CD14-positive monocyte (primary cell): ENCODE results near the gene HOXC11. TPM values are rescaled to one million over a fixed set of nuclear protein-coding genes. Genes with fewer than 3 reads are reported as not detected.

Experiments used
- DNase-seq, 3 donors: peaks; one replicate each; pipeline ENCODE4 v3.0.0-alpha.2; 2011 to 2022
- H2AFZ ChIP-seq: 2 replicates; pipeline ENCODE4 v1.6.0; 2012; ENCODE audit warnings: mild to moderate bottlenecking, low read depth, low read length, inconsistent platforms; ENCODE audit not compliant: insufficient read depth, poor library complexity, severe bottlenecking
- H3K27ac ChIP-seq, 2 donors: 1 replicate in 1 of 2; 2 replicates in 1 of 2; pipeline ENCODE4 v1.5.1; 2012 to 2013; ENCODE audit warnings: low read length in 2 of 2, control low read depth in 1 of 2, inconsistent platforms in 1 of 2, low read depth in 1 of 2, mild to moderate bottlenecking in 1 of 2
- H3K27me3 ChIP-seq, 2 donors: one replicate each; pipeline versions ENCODE4 v1.6.0 to v1.6.1; 2011 to 2013; ENCODE audit warnings: low read length in 2 of 2; ENCODE audit not compliant: control insufficient read depth in 2 of 2, insufficient read depth in 2 of 2
- H3K36me3 ChIP-seq, 2 donors: replicated peaks in 1 of 2; 1 replicate in 1 of 2; 2 replicates in 1 of 2; pipeline versions ENCODE4 v1.5.1 to v1.6.1; 2012 to 2013; ENCODE audit warnings: low read length in 2 of 2, control low read depth in 1 of 2, inconsistent platforms in 1 of 2, mild to moderate bottlenecking in 1 of 2; ENCODE audit not compliant: insufficient read depth in 2 of 2, control insufficient read depth in 1 of 2
- H3K4me1 ChIP-seq, 2 donors: 1 replicate in 1 of 2; 2 replicates in 1 of 2; pipeline versions ENCODE4 v1.5.1 to v1.6.1; 2012 to 2013; ENCODE audit warnings: low read length in 2 of 2, control low read depth in 1 of 2, inconsistent platforms in 1 of 2, mild to moderate bottlenecking in 1 of 2, moderate library complexity in 1 of 2; ENCODE audit not compliant: insufficient read depth in 2 of 2, control insufficient read depth in 1 of 2
- H3K4me2 ChIP-seq: replicated peaks from 2 replicates; pipeline ENCODE3; 2012; ENCODE audit warnings: low read length, moderate library complexity, mild to moderate bottlenecking; ENCODE audit not compliant: poor library complexity, severe bottlenecking; ENCODE audit errors: extremely low read depth
- H3K4me3 ChIP-seq, 3 experiments: fragments of 200-600 bp in 1 of 3; sonication (generic) in 1 of 3; replicated peaks in 1 of 3; 1 replicate in 2 of 3; 2 replicates in 1 of 3; pipeline ENCODE4 v1.5.1; 2011 to 2013; ENCODE audit warnings: low read length in 3 of 3, mild to moderate bottlenecking in 3 of 3, control low read depth in 2 of 3, low read depth in 2 of 3, inconsistent platforms in 1 of 3, moderate library complexity in 1 of 3
- H3K79me2 ChIP-seq: 2 replicates; pipeline ENCODE4 v1.6.0; 2012; ENCODE audit warnings: mild to moderate bottlenecking, control low read depth, inconsistent platforms, low read length, moderate library complexity; ENCODE audit not compliant: insufficient read depth
- H3K9ac ChIP-seq: 2 replicates; pipeline ENCODE4 v1.6.0; 2017; ENCODE audit warnings: low read length, mild to moderate bottlenecking; ENCODE audit not compliant: insufficient read depth, poor library complexity, severe bottlenecking
- H3K9me3 ChIP-seq, 2 donors: replicated peaks in 1 of 2; 1 replicate in 1 of 2; 2 replicates in 1 of 2; pipeline versions ENCODE4 v1.5.1 to v1.6.1; 2012 to 2013; ENCODE audit warnings: low read length in 2 of 2, control low read depth in 1 of 2; ENCODE audit not compliant: control insufficient read depth in 1 of 2, insufficient read depth in 1 of 2
- H4K20me1 ChIP-seq: 2 replicates; pipeline ENCODE4 v1.6.0; 2012; ENCODE audit warnings: mild to moderate bottlenecking, low read length, control low read depth, moderate library complexity; ENCODE audit not compliant: insufficient read depth
- H3K27ac Mint-ChIP-seq, 7 donors: one replicate each; pipeline ENCODE4 v1.8.0; 2020; ENCODE audit warnings: mild to moderate bottlenecking in 7 of 7, mixed read lengths in 7 of 7, moderate library complexity in 6 of 7, inconsistent platforms in 2 of 7
- H3K27me3 Mint-ChIP-seq, 3 donors: one replicate each; pipeline ENCODE4 v1.8.0; 2021 to 2022; ENCODE audit warnings: low read depth in 3 of 3, mild to moderate bottlenecking in 3 of 3, mixed read lengths in 3 of 3, moderate library complexity in 3 of 3, inconsistent platforms in 1 of 3
- H3K36me3 Mint-ChIP-seq, 2 donors: one replicate each; pipeline ENCODE4 v1.8.0; 2020; ENCODE audit warnings: mixed read lengths in 2 of 2, inconsistent platforms in 1 of 2, mild to moderate bottlenecking in 1 of 2
- H3K4me1 Mint-ChIP-seq: one replicate; pipeline ENCODE4 v1.8.0; 2020; ENCODE audit warnings: mild to moderate bottlenecking, mixed read lengths
- H3K4me3 Mint-ChIP-seq, 2 donors: one replicate each; pipeline ENCODE4 v1.8.0; 2020; ENCODE audit warnings: mild to moderate bottlenecking in 2 of 2, mixed read lengths in 2 of 2, moderate library complexity in 1 of 2
- H3K9me3 Mint-ChIP-seq, 7 donors: one replicate each; pipeline ENCODE4 v1.8.0; 2020 to 2022; ENCODE audit warnings: mixed read lengths in 7 of 7, mild to moderate bottlenecking in 6 of 7, moderate library complexity in 6 of 7, inconsistent platforms in 2 of 7
- WGBS: methylation state at CpG from one replicate; pipeline ENCODE4 v1.1.5; 2013; ENCODE audit warnings: missing lambda C conversion rate; ENCODE audit not compliant: insufficient coverage; 5-methylcytosine and 5-hydroxymethylcytosine counted together
- intact Hi-C, 2 donors: fragments of 100-400 bp; cut with micrococcal nuclease; formaldehyde crosslinking; loops; one replicate each; pipeline versions ENCODE4 v1.15.0 to v1.15.1; 2023
- polyA plus RNA-seq, 3 donors: library from polyadenylated mRNA; depleted of rRNA in 1 of 3; unstranded in 2 of 3; stranded (reverse) in 1 of 3; fragments of 300-500 nt in 2 of 3; fragments of >200 nt in 1 of 3; fragmentation: Illumina TruSeq in 2 of 3; gene quantifications; 1 replicate in 2 of 3; 2 replicates in 1 of 3; pipeline ENCODE4 v1.2.3, GENCODE V29; 2012 to 2021
- TF ChIP-seq, protein P1 (sequence below): fragments of 200-600 bp; IDR thresholded peaks from one replicate; pipeline ENCODE4 v1.8.0; 2022; ENCODE audit warnings: antibody characterized with exemption, mild to moderate bottlenecking

Gene HOXC11
- polyA plus RNA-seq, 3 donors: not detected

DNA sequence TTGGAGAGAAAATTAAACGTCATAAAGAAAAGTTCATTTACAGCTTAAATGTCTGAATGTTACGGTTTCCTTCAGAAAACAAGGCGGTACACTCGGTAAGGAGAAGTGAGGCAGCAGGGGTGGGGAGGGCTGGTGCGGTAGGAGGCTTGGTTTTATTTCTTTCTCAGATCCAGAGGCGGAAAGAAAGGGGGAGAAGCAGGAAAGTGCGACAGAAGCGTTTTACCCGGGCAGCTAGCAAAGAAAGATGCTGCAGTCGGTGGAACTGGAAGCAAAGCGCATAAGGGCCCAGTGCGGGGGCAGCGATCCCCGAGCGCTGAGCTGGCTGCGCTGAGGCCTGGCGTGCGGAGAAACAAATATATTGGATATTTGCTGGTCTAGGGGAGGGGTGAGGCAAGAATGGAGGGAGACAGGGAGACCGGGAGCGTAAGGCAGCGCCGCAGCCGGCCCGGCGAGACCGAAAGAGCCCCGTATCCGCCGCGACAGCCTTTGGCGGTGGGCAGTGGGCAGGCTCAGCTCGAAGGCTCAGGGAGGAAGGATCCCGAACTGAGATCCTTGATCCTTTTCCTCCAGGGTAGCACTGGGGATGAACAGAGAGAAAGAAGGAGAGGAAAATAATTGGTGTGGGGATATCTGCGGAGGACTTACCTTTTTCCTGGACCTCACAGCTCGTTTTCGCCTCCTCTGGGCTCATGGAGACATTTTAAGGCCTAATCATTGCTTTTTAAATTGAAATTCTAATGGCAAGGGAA, 6.4 kb upstream of the HOXC11 start:
- H3K36me3 Mint-ChIP-seq: peaks cover 4 to 19% of the 10 kb centered on the region in 2 donors
- intact Hi-C loops: no loop called here
- peaks cover 98 to 99% (median 99%) of the 10 kb centered on the region in 3 donors for H3K27me3 Mint-ChIP-seq
- no peak for DNase-seq
- H3K36me3 ChIP-seq: no peaks in the 10 kb centered on the region
- no peaks in the 10 kb centered on the region for H3K79me2 ChIP-seq
- no peak overlapping the region for H3K27ac ChIP-seq
- WGBS: 4% methylated on average over 27 of the region's 36 CpGs
- peak overlapping the region in 2 of 7 donors; percentile 28 to 70 for H3K27ac Mint-ChIP-seq
- H3K27me3 ChIP-seq: peaks cover 99 to 100% of the 10 kb centered on the region in 2 donors
- no peak overlapping the region for H3K4me3 ChIP-seq
- no peaks in the 10 kb centered on the region for H4K20me1 ChIP-seq
- H3K4me2 ChIP-seq: no peak overlapping the region
- H3K9me3 ChIP-seq: peaks cover 7 to 84% of the 10 kb centered on the region in 2 donors
- peaks cover 30% of the 10 kb centered on the region for H3K4me1 Mint-ChIP-seq
- H3K4me1 ChIP-seq: no peaks in the 10 kb centered on the region
- peak overlapping the region in 1 of 2 donors; percentile 85 for H3K4me3 Mint-ChIP-seq
- H2AFZ ChIP-seq: no peak overlapping the region
- peaks cover 3 to 65% (median 36%) of the 10 kb centered on the region in 7 donors for H3K9me3 Mint-ChIP-seq
- TF ChIP-seq, protein P1, sequence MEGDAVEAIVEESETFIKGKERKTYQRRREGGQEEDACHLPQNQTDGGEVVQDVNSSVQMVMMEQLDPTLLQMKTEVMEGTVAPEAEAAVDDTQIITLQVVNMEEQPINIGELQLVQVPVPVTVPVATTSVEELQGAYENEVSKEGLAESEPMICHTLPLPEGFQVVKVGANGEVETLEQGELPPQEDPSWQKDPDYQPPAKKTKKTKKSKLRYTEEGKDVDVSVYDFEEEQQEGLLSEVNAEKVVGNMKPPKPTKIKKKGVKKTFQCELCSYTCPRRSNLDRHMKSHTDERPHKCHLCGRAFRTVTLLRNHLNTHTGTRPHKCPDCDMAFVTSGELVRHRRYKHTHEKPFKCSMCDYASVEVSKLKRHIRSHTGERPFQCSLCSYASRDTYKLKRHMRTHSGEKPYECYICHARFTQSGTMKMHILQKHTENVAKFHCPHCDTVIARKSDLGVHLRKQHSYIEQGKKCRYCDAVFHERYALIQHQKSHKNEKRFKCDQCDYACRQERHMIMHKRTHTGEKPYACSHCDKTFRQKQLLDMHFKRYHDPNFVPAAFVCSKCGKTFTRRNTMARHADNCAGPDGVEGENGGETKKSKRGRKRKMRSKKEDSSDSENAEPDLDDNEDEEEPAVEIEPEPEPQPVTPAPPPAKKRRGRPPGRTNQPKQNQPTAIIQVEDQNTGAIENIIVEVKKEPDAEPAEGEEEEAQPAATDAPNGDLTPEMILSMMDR: no peak
- H3K9ac ChIP-seq: no peak overlapping the region

DNA sequence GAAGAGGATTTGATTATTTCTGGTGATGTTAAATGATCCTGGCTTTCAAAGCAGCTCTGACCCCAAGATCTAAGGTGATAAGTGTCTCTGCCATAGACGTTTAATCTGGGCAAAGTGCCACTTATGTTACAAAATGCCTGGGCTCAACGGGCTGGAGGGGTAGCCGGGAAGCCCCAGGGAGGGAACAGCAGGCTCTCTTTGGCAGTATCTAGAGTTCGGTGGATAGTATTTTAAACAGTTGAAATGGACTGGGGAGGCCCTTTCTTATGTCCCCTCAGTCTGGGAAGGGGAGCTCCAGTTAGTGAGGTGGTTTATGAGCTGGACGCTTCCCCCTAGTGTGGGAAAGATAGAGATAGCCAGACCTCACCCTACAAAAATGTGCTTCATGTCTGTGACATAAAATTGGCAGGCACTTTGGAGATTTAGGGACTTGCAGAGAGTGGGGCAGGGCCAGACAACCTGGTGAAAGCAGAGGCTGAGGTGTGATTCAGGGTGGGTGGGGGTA, 5.5 kb upstream of the HOXC11 start:
- peaks cover 7 to 86% of the 10 kb centered on the region in 2 donors for H3K9me3 ChIP-seq
- H3K4me3 ChIP-seq: no peak overlapping the region
- H3K36me3 Mint-ChIP-seq: peaks cover 4 to 24% of the 10 kb centered on the region in 2 donors
- H3K4me2 ChIP-seq: no peak overlapping the region
- no peaks in the 10 kb centered on the region for H3K4me1 ChIP-seq
- H3K79me2 ChIP-seq: no peaks in the 10 kb centered on the region
- H3K27ac Mint-ChIP-seq: no peak overlapping the region
- intact Hi-C loops: no loop called here
- WGBS: 0% methylated on average over 1 of the region's 5 CpGs
- peaks cover 3 to 72% (median 39%) of the 10 kb centered on the region in 7 donors for H3K9me3 Mint-ChIP-seq
- peaks cover 30% of the 10 kb centered on the region for H3K4me1 Mint-ChIP-seq
- TF ChIP-seq, protein P1: no peak
- DNase-seq: no peak
- H2AFZ ChIP-seq: no peak overlapping the region
- no peaks in the 10 kb centered on the region for H4K20me1 ChIP-seq
- peak overlapping the region; percentile 11 to 85 for H3K4me3 Mint-ChIP-seq
- H3K9ac ChIP-seq: no peak overlapping the region
- peaks cover 99 to 100% (median 100%) of the 10 kb centered on the region in 3 donors for H3K27me3 Mint-ChIP-seq
- peaks cover 100% of the 10 kb centered on the region in 2 donors for H3K27me3 ChIP-seq
- no peak overlapping the region for H3K27ac ChIP-seq
- H3K36me3 ChIP-seq: no peaks in the 10 kb centered on the region
